HEK293T (cell line): Measurements from ENCODE around the gene RRAS2.

ENCODE experiments used
- ARNT ChIP-seq: fragments of 450-650 bp; IDR thresholded peaks from 2 replicates; pipeline ENCODE4 v1.6.1; 2017; ENCODE audit warnings: mild to moderate bottlenecking
- BHLHE40 ChIP-seq: fragments of 450-650 bp; IDR thresholded peaks from 2 replicates; pipeline ENCODE4 v1.6.1; 2016; ENCODE audit warnings: mild to moderate bottlenecking, moderate library complexity, borderline replicate concordance
- ELF4 ChIP-seq: fragments of 450-650 bp; IDR thresholded peaks from 2 replicates; pipeline ENCODE4 v1.6.1; 2017; ENCODE audit warnings: antibody characterized with exemption
- FOXA1 ChIP-seq: fragments of 450-650 bp; IDR thresholded peaks from 2 replicates; pipeline ENCODE4 v1.6.1; 2016; ENCODE audit warnings: mild to moderate bottlenecking
- FOXK2 ChIP-seq: fragments of 450-650 bp; IDR thresholded peaks from 2 replicates; pipeline ENCODE4 v1.6.1; 2016; ENCODE audit warnings: mild to moderate bottlenecking
- FOXM1 ChIP-seq: fragments of 450-650 bp; IDR thresholded peaks from 2 replicates; pipeline ENCODE4 v1.6.1; 2017; ENCODE audit warnings: mild to moderate bottlenecking, borderline replicate concordance
- NFRKB ChIP-seq: fragments of 450-650 bp; IDR thresholded peaks from 2 replicates; pipeline ENCODE4 v1.6.1; 2016; ENCODE audit warnings: mild to moderate bottlenecking, moderate library complexity
- SP1 ChIP-seq: fragments of 450-650 bp; IDR thresholded peaks from 2 replicates; pipeline ENCODE4 v1.6.1; 2017
- SUZ12 ChIP-seq: fragments of 450-650 bp; IDR thresholded peaks from 2 replicates; pipeline ENCODE4 v1.6.1; 2016; ENCODE audit warnings: mild to moderate bottlenecking
- TARDBP ChIP-seq: fragments of 450-650 bp; IDR thresholded peaks from 2 replicates; pipeline ENCODE4 v1.6.1; 2016
- ZNF384 ChIP-seq: fragments of 450-650 bp; IDR thresholded peaks from 2 replicates; pipeline ENCODE4 v1.6.1; 2016

DNA sequence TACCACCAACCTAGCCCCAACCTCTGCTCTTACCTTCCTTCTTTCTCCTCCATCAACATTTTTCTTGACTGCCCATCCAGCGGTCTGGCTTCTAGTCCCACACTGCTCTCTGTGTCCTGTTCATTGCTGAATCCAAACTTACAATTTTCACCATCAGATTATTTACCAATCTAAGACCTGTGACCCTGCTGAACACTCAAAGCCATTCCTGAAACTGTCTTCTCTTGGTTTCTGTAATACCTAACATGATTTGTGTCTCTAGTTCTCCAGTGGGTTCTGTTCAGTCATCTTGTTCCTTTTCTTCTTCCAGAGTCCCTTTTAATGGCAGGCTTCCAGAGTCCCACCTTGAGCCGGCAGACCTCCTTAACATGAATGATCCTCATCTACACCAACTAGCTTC lies 24.1 kb downstream of the RRAS2 start:
- no peak for TF ChIP-seq BHLHE40
- TF ChIP-seq ELF4 = no peak
- TF ChIP-seq NFRKB = no peak
- TF ChIP-seq FOXA1 = no peak
- TF ChIP-seq ZNF384 = no peak
- no peak for TF ChIP-seq ARNT
- TF ChIP-seq SUZ12 = no peak
- no peak for TF ChIP-seq SP1
- no peak for TF ChIP-seq TARDBP
- no peak for TF ChIP-seq FOXM1
- no peak for TF ChIP-seq FOXK2
